NCI-H82 treated with DMSO at 0.1 percent for 48 hours (cell line): ENCODE results near the gene MB21D2.
A peak's percentile ranks its signal among the peaks of the same experiment; 100 is the strongest.
"Not testable (repeated sequence)": the region's sequence is repeated elsewhere in the genome, so short reads cannot be mapped to it uniquely, and the experiment has no call there.

Experiments used
- DNase-seq: peaks from one replicate; lab custom pipeline; 2025; ENCODE audit not compliant: unreplicated experiment; lab: John Stamatoyannopoulos, UW

MB21D2 gene

GRCh38 chr3:192862408-192863090, 55.1 kb downstream of the MB21D2 start:
- DNase-seq: no peak

- no peak for DNase-seq
Observed at GRCh38 chr3:192861972-192862371, 55.7 kb downstream of the MB21D2 start.

GRCh38 chr3:192860454-192860853, 57.2 kb downstream of the MB21D2 start:
- DNase-seq: no peak

DNA sequence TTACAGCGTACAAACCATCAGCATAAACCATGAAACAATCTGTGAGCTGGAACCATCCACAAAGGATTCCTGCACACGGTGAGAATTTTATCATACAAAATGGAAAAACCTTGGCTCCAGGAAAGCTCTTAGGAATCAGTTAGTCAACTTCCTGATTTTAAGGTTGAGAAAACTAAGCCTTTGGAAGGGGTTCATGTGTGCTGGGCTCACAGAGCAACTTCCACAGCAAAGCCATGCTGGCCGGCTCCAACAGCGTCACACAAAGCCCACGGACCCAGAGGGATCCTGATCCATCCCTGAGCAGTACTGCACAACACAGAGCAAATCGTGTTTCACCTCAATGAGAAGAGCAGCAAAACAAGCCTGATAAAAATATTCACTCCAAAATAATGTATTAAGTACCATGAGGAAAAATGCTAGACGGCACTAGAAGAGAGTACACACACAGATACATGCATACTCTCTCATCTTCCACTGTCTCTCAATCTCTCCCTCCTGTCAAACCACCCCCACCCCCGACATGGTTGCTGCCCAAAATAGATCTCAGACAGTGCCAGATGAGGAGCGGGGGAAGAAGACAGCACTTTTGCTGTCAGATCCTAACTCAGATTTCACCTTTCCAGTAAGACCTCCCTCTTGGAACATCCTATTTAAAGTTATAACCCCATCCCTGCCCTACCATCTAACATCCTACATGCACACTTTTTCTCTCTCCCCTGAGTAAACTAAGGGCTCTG, 58.6 kb downstream of the MB21D2 start:
- DNase-seq: no peak

DNA sequence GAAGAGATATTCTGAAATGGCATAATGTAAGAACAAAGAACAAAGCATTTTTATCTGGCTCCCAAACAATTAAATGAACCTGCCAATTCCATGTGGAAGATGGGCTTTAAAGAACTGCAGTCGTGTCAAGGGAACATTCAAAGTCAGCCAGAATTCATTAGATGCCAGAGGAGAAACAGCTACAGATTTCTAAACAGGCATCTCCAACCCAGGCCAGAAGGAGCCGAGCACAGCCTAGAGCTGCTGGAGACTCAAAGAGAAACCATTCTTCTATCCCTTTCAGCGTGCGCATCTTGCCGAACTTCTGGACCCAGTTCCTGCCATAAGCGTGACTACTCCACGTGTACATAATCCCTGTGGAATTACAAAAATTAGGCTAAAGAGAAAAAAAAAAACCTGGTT, 60.4 kb downstream of the MB21D2 start:
- no peak for DNase-seq

DNA sequence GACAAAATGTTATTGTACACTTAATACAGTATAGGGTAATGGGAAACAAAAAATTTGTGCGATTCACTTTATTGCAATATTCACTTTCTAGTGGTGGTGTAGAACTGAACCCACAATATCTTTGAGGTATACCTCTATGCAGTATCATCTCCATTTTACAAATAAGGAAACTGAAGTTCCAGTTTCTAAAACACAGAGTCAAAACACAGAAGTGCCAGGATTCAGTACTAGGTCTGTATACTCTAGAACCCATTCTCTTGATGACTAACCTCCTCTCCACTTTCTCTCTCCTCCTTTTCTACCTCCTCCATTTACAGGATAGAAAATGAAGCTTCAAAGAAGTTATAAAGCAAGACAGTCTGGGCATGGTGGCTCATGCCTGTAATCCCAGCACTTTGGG, 62.2 kb downstream of the MB21D2 start:
- no peak for DNase-seq

DNA sequence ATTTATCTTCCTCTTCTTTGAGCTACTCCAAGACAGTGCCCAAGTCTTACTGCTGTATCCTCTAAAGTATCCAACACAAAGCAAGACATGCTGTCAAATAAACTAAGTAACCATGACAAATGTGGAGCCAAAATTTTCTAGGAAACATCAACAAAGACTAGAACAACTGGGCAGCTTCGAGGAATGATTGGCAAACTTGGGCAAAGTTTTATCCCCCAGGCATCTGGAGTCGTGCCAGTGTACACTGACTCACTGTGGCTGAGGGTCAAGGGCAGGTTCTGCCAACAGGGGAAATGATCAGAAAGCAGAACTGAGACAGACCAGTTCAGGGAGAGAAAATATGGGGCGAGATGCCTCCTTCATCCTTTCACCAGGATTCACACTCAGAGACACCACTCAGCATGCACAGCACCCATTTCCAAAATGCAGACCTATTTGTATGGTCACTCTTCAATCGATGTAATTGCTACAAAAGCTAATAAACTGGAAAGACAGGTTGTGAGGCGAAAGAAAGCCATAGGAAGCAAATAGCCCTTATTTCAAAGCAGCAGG, 65.8 kb downstream of the MB21D2 start:
- DNase-seq: no peak

DNA sequence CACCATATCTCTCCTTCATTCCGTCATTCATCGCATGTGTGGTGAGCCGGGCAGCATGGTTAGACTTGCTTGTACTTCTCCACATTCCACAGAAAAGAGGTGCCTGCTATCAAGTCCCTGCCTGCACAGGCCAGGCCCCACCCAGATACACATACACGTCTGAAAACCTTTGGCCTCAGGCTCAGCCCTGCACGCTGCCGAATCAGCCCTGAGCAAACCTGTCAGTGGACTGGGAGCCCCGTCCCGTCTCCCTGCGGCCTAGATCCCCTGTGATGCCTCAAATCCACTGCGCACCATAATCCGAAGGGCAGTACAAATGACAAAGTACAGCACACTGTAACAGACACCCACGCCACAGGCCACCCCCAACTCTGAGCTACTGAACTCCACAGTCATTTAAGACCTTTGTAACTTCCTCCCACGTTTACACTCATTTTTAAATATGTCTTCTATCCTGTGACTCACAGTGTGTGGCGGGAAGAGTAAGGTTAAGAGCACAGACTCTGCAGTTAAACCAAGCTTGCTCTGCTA, 67.1 kb downstream of the MB21D2 start:
- DNase-seq: no peak

- not testable (repeated sequence) for DNase-seq
Observed at GRCh38 chr3:192849821-192850220, 67.8 kb downstream of the MB21D2 start.

DNA sequence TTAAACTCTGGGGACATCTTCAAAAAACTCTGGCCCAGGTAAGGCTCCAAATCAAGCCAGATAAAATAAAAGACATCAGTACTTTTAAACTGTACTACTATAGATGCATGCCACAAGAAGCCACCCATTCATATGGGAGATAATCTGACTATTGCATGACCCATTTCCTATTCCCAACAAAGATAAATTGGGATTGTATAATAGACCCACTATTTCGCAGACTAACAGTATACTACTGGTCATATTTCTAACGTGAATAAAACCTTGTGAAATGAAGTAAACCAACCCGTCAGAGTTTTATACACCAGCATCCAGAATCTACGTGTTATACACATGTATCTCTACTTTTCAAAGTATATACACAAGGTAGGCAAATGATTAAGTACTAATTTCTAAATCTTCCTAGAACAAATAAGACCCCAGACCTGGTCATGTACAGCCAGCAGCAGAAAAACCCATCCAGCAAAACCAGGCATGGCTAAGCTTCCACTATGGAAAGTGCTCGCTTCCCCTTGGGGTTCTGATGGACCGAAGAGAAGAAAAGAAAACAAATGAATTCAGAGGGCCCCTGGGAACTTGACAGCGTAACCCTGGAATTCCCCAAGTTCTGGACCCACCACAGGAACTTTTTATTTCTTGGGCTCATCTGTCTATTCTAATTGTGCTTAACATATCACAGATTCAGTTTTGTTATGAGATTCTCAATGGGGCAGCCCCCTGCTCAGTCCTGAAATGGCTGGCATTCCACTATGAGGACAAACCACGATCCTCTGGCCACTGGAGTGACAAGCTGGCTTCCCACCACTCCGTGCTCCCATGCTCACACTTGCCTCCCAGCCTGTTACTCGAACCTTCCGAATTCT, 69.1 kb downstream of the MB21D2 start:
- DNase-seq: no peak

DNA sequence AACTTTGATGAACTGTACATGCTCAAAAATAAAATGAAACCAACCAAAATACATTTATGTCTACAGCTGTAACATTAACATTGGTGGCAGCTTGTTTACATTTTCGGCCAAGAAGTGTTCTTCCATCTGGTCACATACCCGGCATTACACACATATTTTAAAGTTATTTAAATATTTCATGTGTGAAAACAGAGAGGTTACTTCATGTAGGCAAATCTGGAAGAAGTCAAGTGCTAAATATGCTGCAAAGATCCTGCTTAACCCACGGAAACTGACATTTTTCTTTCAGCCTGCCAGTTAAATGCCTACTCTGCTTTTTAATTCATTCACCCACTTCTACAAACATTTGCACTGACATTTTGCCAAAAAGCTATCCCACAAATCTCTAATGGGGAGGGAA, 69.7 kb downstream of the MB21D2 start:
- DNase-seq: no peak

DNA sequence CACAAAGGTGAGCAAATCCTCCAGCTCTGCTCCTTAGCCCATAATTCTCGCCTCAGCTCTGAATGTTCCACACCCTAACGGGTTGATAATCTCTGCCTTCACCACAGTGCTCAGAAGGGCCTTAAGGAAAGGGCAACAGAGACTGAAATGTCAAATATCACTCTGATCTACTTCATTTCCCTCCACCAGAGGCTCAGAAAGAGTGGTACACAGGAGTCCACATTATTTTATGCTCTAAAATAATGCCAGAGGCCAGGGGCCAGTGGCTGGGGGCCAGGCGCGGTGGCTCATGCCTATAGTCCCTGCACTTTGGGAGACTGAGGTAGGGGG, 72.2 kb downstream of the MB21D2 start:
- no peak for DNase-seq

- DNase-seq: no peak
Observed at GRCh38 chr3:192844836-192845525, 72.7 kb downstream of the MB21D2 start.

DNA sequence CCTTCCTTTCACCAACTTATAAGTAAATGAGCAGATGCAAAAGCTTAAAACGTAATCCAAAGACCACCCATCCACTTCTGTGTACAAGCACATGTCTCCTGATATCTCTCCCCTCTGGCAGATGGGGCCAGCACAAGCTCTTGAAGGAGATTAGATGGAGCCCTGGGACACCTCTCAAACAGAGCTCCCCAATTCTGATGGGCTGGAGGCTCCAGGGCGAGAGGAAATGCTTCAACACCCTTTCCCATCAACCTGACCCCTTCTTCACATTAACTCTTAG, 73.2 kb downstream of the MB21D2 start:
- DNase-seq: peak; percentile 49

DNA sequence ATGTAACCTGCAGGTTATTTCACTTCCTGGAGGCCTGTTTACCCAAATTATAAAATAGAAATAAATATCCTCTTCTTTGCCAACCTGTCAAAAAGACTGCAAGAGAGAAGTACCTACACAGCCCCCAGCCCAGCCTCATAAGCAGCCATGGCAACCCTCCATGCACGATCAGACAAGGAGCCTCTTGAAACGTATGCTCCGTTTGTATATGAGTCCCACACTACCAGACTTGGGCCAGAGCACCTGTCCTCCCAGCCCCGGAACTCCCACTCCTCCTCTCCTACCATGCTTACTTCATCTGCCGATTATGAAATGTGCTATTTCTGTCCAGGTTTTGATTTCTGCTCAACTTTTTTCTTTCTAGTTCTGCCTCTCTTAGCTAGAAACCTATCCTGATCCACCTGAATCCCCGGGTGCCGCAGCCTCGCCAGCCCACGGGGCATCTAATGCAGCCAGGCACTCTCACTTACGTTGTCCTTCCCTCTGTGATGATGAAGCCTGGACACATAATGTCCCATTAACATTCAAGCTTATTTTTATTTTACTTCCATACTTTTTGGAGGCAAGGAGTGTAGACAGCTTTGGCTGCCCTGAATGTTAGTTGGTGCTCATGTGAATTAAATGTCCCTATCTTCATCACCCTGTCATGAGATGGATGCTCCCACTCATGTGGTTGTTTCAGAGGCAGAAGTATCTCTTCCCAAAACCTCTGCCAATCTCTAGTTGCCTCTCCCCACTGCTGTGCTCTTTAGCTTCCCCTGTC, 73.8 kb downstream of the MB21D2 start:
- no peak for DNase-seq

DNA sequence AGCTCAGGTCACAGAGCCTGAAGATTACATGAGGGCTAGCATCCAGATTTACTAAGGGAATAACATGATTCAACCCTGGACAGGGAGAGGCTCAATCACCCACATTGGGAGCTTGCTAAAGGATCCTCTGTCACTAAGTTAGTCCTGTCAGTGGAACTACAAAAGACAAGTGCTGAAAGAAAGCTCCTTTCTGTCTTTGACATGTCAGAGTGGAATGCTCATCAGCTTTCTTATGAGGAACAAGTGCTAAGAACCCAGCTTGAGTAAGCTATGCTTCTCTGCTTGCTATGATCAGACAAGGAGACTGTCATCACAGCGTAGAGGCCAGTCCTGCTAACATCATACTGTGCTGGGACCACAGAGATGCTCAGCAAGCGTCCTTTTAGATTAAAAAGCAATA, 74.5 kb downstream of the MB21D2 start:
- DNase-seq: no peak

DNA sequence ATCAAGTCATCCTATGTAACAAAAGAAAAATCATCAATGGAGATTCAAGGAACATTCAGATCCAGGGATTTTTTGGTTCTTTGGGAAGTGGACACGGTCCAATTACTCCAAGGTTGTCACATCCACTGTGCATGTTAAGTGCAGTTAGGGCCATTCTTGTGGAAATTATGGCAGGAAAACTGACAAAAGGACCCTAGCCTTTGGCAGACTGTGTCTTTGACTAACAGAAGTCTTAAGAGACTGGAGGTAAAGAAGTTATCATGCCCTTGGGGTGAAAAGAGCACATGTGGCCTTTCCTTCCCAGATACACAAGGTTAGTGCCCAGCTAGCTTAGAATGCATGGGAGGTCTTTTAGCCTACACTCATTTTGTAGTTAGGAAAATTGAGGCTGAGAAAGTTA, 74.9 kb downstream of the MB21D2 start:
- DNase-seq: no peak

DNA sequence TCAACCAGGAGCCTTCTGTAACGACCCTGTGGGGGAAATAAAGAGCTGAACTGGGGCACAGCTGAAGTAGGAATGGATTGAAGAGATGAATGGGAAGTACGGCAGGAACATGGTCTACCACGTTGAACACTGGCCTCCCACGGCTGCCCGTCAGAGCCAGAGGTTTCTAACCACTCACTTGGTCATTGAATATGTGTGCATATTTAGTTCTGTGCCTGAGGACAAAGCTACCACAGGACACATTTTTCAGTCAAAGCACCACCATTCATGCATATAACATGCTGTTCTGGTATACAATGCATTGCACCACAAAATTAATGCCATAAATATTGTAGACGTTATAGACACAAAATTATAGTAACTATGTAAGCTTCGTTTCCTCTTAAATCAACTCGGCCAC, 75.5 kb downstream of the MB21D2 start:
- DNase-seq: no peak

GRCh38 chr3:192841428-192841827, 76.2 kb downstream of the MB21D2 start:
- no peak for DNase-seq

- DNase-seq: no peak
Observed at GRCh38 chr3:192840143-192840836, 77.4 kb downstream of the MB21D2 start.
